ENCODE data around the gene MYRIP. TPM values are rescaled to one million over a fixed set of nuclear protein-coding genes. Genes with fewer than 3 reads are reported as not detected.

MYRIP gene
- total and polyA plus RNA-seq, 10 of the 15 experiments (the other 5 are each of a cell fraction or from before 2014, with no cell fraction given) = 0.03 to 0.08 (median 0.04) TPM; not detected in 6

GRCh38 chr3:40098261-40098759 is 288.9 kb downstream of the MYRIP start (continued):
- TF ChIP-seq ZNF207 (IDR thresholded peaks at IDR 0.05; ENCODE audit: borderline replicate concordance) (no peak), TBL1XR1 (IDR thresholded peaks at IDR 0.05; ENCODE audit: low read depth, low read length) (no peak), KDM1A (IDR thresholded peaks at IDR 0.05; ENCODE audit: borderline replicate concordance) (no peak), REST (IDR thresholded peaks at IDR 0.05; ENCODE audit: low read depth, low read length) (no peak)

GRCh38 chr3:40099871-40100270 is 290.5 kb downstream of the MYRIP start:
- intact Hi-C loops (cut with micrococcal nuclease; ENCODE audit: unreplicated experiment) = no loop called here
- H3K9ac ChIP-seq (ENCODE audit: control insufficient read depth, insufficient read depth, low read length) = no peak overlapping the region
- POLR2A ChIA-PET = no interaction called here
- no peaks in the 10 kb centered on the region for H3K79me2 ChIP-seq (ENCODE audit: control insufficient read depth, insufficient read depth, low read length)
- DNase-seq (ENCODE audit: low read depth, low spot score) (no peak), FAIRE-seq (no peak), ATAC-seq (no peak)
- BruUV-seq (replicated peaks) = no TSS peak
- H4K20me1 ChIP-seq (ENCODE audit: control insufficient read depth, insufficient read depth) = no peaks in the 10 kb centered on the region
- RAD21 ChIA-PET (ENCODE audit: unreplicated experiment) = no interaction called here
- no peaks in the 10 kb centered on the region for H3K9me3 ChIP-seq (replicated peaks; ENCODE audit: control insufficient read depth, insufficient read depth, low read length)
- H3K4me1 ChIP-seq (ENCODE audit: control insufficient read depth, insufficient read depth, low read length) = no peaks in the 10 kb centered on the region
- no peaks in the 10 kb centered on the region; a peak in 1 of 4 replicates for H3K27me3 ChIP-seq (replicated peaks in 1 of 2; ENCODE audit: control insufficient read depth in 2 of 2, insufficient read depth in 2 of 2, low read length in 1 of 2)
- TF ChIP-seq, protein P1, sequence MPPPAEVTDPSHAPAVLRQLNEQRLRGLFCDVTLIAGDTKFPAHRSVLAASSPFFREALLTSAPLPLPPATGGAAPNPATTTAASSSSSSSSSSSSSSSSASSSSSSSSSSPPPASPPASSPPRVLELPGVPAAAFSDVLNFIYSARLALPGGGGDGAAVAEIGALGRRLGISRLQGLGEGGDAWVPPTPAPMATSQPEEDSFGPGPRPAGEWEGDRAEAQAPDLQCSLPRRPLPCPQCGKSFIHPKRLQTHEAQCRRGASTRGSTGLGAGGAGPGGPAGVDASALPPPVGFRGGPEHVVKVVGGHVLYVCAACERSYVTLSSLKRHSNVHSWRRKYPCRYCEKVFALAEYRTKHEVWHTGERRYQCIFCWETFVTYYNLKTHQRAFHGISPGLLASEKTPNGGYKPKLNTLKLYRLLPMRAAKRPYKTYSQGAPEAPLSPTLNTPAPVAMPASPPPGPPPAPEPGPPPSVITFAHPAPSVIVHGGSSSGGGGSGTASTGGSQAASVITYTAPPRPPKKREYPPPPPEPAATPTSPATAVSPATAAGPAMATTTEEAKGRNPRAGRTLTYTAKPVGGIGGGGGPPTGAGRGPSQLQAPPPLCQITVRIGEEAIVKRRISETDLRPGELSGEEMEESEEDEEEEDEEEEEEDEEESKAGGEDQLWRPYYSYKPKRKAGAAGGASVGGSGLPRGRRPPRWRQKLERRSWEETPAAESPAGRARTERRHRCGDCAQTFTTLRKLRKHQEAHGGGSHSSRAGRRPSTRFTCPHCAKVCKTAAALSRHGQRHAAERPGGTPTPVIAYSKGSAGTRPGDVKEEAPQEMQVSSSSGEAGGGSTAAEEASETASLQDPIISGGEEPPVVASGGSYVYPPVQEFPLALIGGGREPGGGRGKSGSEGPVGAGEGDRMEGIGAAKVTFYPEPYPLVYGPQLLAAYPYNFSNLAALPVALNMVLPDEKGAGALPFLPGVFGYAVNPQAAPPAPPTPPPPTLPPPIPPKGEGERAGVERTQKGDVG (CRISPR knock-in tag; IDR thresholded peaks at IDR 0.05) = no peak
- TF ChIP-seq CHD4 (IDR thresholded peaks at IDR 0.05) (no peak), SMARCA5 (IDR thresholded peaks at IDR 0.05) (no peak), ZZZ3 (IDR thresholded peaks at IDR 0.05; ENCODE audit: control insufficient read depth, insufficient read length, low read depth) (no peak), FOS (IDR thresholded peaks at IDR 0.05; ENCODE audit: borderline replicate concordance, extremely low read depth, insufficient read length) (no peak), ESRRA (IDR thresholded peaks at IDR 0.05; ENCODE audit: low read length) (no peak), STAT1 (conservative IDR thresholded peaks at IDR 0.05) (no peak), KDM1A (IDR thresholded peaks at IDR 0.05; ENCODE audit: borderline replicate concordance) (no peak)
- TF ChIP-seq, protein P2, sequence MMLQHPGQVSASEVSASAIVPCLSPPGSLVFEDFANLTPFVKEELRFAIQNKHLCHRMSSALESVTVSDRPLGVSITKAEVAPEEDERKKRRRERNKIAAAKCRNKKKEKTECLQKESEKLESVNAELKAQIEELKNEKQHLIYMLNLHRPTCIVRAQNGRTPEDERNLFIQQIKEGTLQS (IDR thresholded peaks at IDR 0.05; ENCODE audit: borderline replicate concordance, extremely low read depth, low read depth, low read length) = no peak
- H3K4me2 ChIP-seq (ENCODE audit: control insufficient read depth, insufficient read depth) = no peak overlapping the region
- SMC1A ChIA-PET (ENCODE audit: uncharacterized antibody, unreplicated experiment) = no interaction called here
- no peak overlapping the region for H3K27ac ChIP-seq (ENCODE audit: control insufficient read depth, insufficient read depth)
- H3K36me3 ChIP-seq (ENCODE audit: control insufficient read depth in 2 of 2, insufficient read depth in 2 of 2, low read length in 1 of 2) = no peaks in the 10 kb centered on the region
- CTCF ChIA-PET = no interaction called here
- in situ Hi-C loops (cut with MboI) = no loop called here
- no peak overlapping the region for H2AFZ ChIP-seq (ENCODE audit: control insufficient read depth, low read depth, low read length)
- WGBS (ENCODE audit: insufficient coverage, insufficient replicate concordance, low lambda C conversion rate, missing lambda C conversion rate) = 12% methylated on average over 7 of the region's 7 CpGs
- no peak overlapping the region for H3K4me3 ChIP-seq

Data from GM12878 (cell line).